Fibroblast of skin of scalp (primary cell): ENCODE results near the gene CAPN7. TPM values are rescaled to one million over a fixed set of nuclear protein-coding genes. Genes with fewer than 3 reads are reported as not detected.
"Not testable (repeated sequence)": the region's sequence is repeated elsewhere in the genome, so short reads cannot be mapped to it uniquely, and the experiment has no call there.

Experiments used
- DNase-seq: peaks from one replicate; pipeline ENCODE4 v3.0.0-alpha.2; 2013
- polyA plus RNA-seq, 2 experiments: library from polyadenylated mRNA; unstranded; fragments of 120-200 nt; gene quantifications; one replicate each; pipeline ENCODE4 v1.2.1, GENCODE V29; 2013; ENCODE audit not compliant: insufficient read length in 2 of 2

CAPN7 gene
- 17.8 TPM for polyA plus RNA-seq (2013, experiment 1 of 2; ENCODE audit: insufficient read length)
- polyA plus RNA-seq (2013, experiment 2 of 2; ENCODE audit: insufficient read length): 17.6 TPM

DNA sequence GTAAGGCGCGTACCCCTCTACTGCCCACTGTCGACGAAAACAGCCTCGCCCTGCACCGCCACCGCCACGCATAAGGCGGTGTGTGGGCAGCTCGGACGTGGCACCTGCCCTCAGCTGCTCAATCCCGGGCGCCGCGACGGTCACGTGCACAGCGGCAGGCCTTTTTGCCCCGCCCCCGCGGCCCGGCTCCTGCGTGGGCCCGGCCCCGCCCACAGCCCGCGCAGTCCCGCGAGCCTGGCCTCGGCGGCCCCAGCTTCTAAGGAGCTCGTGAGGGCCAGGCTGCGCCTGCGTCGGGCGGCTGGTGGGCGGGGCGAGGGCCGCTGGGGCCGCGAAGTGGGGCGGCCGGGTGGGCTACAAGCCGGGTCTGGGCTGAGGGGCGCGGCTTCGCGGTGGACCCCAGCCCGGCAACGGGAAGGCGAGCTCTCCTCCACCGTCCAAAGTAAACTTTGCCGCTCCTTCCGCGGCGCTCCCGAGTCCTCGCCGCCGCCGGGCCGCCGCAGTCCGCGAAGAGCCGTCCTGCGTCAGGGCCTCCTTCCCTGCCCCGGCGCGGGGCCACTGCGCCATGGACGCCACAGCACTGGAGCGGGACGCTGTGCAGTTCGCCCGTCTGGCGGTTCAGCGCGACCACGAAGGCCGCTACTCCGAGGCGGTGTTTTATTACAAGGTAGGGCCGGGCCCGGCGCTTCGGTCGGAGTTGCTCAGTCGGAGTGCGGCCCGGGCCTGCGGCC lies at the start of gene CAPN7:
TSS of gene CAPN7 (plus strand) at position 313 of the 728 bp plus-strand sequence. CDS start at position 563, 250 bp downstream.
- peak; percentile 94 for DNase-seq

- DNase-seq: no peak
These were observed 48.6 kb upstream of the CAPN7 start for GRCh38 chr3:15157441-15157840.

GRCh38 chr3:15159501-15160136 lies 46.4 kb upstream of the CAPN7 start:
- DNase-seq: no peak

DNA sequence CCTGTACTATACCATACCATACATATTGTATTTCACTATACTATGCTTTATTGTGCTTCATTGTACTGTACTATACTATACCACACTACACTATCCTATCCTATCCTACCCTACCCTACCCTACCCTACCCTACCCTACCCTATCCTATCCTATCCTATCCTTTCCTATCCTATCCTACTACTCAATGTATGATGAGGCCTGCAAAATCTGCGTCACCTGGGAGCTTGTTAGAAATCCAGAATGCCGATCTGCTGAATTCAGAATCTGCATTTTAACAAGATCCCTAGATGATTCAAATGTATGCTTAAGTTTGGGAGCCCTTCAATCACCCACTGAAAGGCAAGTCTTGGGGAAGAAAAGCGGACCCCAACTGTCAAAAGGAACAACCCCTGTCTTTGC lies 45.4 kb upstream of the CAPN7 start:
- no peak for DNase-seq

- DNase-seq: peak; percentile 55
These were observed 44.9 kb upstream of the CAPN7 start for GRCh38 chr3:15161133-15161532.

DNA sequence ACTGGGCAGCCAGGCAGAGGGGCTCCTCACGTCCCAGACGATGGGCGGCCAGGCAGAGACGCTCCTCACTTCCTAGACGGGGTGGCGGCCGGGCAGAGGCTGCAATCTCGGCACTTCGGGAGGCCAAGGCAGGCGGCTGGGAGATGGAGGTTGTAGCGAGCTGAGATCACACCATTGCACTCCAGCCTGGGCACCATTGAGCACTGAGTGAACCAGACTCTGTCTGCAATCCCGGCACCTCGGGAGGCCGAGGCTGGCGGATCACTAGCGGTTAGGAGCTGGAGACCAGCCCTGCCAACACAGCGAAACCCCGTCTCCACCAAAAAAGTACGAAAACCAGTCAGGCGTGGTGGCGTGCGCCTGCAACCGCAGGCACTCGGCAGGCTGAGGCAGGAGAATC lies 42.4 kb upstream of the CAPN7 start:
- not testable (repeated sequence) for DNase-seq

DNA sequence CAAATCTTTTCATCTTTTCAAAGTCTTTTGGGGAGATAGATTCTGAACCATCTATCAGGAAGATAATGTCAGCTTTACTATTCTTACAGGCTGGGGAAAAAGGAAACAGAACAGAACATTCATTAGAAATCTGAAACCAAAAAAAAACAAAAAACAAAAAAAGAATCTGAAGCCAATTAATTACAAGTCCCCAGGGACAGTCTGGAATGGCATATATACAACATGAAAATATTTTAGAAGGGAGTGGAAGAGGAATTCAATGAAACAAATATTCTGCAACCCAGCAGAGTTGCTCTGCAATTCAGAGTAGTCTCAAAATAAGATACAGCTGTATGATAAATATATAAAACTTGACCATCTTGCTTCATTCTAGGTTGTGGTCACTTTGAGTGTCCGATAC lies 41.7 kb upstream of the CAPN7 start:
- DNase-seq: peak; percentile 83

- no peak for DNase-seq
These were observed 41.0 kb upstream of the CAPN7 start for GRCh38 chr3:15165061-15165460.

DNA sequence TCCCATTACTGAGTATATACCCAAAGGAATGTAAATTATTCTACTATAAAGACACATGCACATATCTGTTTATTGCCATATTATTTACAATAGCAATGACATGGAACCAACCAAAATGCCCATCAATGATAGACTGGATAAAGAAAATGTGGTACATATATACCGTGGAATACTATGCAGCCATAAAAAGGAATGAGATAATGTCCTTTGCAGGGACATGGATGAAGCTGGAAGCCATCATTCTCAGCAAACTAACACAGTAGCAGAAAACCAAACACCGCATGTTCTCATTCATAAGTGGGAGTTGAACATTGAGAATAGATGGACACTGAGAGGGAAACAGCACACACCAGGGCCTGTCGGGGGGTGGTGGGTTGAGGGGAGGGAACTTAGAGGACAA lies 39.7 kb upstream of the CAPN7 start:
- DNase-seq: not testable (repeated sequence)

GRCh38 chr3:15171096-15171495 lies 35.0 kb upstream of the CAPN7 start:
- DNase-seq: no peak

DNA sequence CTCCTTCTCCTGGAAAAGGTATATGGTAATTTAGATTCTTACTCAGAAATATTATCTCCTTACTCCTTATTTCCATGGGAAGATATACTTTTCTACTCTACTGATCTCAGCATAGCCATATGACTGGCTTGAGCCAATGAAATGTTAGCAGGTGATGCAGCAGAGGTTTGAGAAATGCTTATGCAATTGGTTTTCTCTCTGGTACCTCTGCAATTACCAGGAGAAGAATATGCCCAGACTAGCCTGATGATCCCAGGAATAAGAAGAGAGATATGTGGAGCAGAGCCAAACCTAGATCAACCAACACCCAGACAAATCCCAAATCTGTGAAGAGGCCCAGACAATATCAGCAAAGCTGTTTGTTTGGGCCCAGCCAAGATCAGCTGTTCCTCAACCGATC lies 33.2 kb upstream of the CAPN7 start:
- no peak for DNase-seq

- no peak for DNase-seq
These were observed 31.1 kb upstream of the CAPN7 start for GRCh38 chr3:15174953-15175352.

- DNase-seq: no peak
These were observed 30.4 kb upstream of the CAPN7 start for GRCh38 chr3:15175605-15176004.

GRCh38 chr3:15180042-15180611 lies 25.9 kb upstream of the CAPN7 start:
- no peak for DNase-seq

DNA sequence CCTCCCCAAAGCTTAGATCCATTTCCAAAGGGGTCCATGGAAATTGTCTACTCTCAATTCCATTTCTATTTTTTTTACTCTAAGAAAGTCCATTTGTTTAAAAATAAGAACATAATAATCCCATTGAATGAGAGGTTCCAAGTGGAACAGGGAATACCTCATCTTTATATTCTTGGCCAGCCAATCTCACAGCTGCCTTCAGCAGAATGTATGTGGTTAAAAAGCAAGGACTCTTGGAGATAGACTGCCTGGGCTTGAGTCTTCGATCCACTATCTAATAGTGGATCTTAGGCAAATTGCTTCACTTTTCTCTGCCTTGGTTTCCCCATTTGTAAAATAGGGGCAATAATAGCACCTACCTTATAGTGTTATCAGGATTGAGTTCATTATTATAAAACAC lies 24.5 kb upstream of the CAPN7 start:
- no peak for DNase-seq

- DNase-seq: no peak
These were observed 24.1 kb upstream of the CAPN7 start for GRCh38 chr3:15181963-15182362.

GRCh38 chr3:15183011-15183410 lies 23.0 kb upstream of the CAPN7 start:
- no peak for DNase-seq

DNA sequence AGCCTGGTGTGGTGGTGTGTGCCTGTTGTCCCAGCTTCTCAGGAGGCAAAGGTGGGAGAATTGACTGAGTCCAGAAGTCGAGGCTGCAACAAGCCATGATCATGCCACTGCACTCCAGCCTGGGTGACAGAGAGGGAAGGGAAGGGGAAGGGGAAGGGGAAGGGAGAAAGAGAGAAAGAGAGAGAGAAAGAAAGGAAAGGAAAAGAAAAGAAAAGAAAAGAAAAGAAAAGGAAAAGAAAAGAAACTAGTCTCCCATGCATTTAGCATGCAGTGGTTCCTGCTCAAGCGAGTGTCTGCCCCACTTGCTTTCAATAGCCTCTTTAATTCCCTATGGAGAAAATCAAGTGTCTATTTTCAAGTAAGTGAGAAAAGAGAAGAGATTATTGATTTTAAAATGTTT lies 20.6 kb upstream of the CAPN7 start:
- no peak for DNase-seq

- no peak for DNase-seq
These were observed 20.0 kb upstream of the CAPN7 start for GRCh38 chr3:15186101-15186476.

- not testable (repeated sequence) for DNase-seq
These were observed 19.4 kb upstream of the CAPN7 start for GRCh38 chr3:15186477-15187164.

DNA sequence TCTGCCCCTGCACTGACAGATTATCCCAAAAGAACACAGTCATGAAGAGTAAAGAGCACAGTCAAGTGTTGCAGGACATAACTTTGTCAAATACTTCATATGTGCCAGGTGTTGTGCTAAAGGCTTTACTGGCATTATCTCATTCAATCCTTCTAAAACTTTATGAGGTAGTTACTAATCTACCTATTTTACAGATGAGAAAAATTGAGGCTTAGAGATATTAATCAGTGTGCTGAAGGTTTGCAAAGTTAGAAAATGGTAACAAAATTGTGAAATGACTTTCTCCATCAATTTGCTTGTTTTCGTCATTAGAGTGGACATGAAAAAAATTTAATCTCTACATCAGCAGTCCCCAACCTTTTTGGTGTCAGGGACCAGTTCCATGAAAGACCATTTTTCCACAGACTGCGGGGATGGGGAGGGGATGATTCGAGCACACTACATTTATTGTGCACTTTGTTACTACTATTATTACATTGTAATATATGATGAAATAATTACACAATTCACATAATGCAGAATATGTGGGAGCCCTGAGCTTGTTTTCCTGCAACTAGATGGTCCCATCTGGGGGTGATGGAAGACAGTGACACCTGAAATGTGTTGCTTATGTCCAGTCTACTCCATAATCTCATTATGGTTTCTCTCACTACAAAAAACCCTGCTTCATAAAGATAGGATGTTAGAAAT lies 8.6 kb upstream of the CAPN7 start:
- DNase-seq: no peak

DNA sequence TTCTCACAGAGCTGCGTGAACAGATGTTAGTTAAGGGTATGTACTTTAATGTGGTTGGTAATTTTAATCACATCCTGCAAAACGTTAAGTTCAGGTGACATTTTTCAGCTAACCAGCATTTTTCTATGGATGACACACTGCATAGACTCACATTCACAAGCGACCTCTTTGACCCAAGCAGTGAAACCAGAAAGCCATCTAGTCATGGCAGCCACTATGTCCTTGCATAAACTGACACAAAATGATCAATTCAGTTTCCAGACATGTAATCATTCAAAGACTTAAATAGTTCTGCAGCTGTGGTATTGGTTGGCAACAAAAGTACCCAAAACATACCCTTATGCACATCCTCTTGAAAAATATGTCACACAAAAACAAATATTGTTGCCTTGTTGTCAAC lies 7.4 kb upstream of the CAPN7 start:
- no peak for DNase-seq
